SK-N-SH (cell line): ENCODE measurements around the gene ZBTB38.

Source experiments
- ELF1 ChIP-seq: IDR thresholded peaks from 2 replicates; pipeline ENCODE4 v1.4.0; 2012
- EP300 ChIP-seq, 2 experiments: IDR thresholded peaks; 2 replicates each; pipeline versions ENCODE4 v1.4.0 to v1.6.1; 2012; ENCODE audit warnings: borderline replicate concordance in 1 of 2, low read depth in 1 of 2, low read length in 1 of 2
- GABPA ChIP-seq: IDR thresholded peaks from 2 replicates; pipeline ENCODE4 v1.4.0; 2012; ENCODE audit warnings: low read depth, mild to moderate bottlenecking
- MAX ChIP-seq: IDR thresholded peaks from 2 replicates; pipeline ENCODE4 v1.4.0; 2012; ENCODE audit warnings: low read depth
- NFIC ChIP-seq: IDR thresholded peaks from 2 replicates; pipeline ENCODE4 v1.4.0; 2012; ENCODE audit warnings: borderline replicate concordance
- RAD21 ChIP-seq: IDR thresholded peaks from 2 replicates; pipeline ENCODE4 v1.6.1; 2012; ENCODE audit warnings: mild to moderate bottlenecking, low read length
- REST ChIP-seq: IDR thresholded peaks from 2 replicates; pipeline ENCODE4 v1.6.1; 2012; ENCODE audit warnings: mild to moderate bottlenecking, low read depth, low read length, moderate library complexity
- TF ChIP-seq, protein P1 (sequence below): fragments of 200-600 bp; sonication (generic); IDR thresholded peaks from 2 replicates; pipeline ENCODE4 v1.6.1; 2017; ENCODE audit warnings: antibody characterized with exemption, mild to moderate bottlenecking, moderate library complexity
- TF ChIP-seq, protein P2 (sequence below): IDR thresholded peaks from 2 replicates; pipeline ENCODE4; 2012
- TF ChIP-seq, protein P3 (sequence below): fragments of 150-350 bp; IDR thresholded peaks from 2 replicates; pipeline ENCODE4 v1.6.1; 2017; ENCODE audit warnings: antibody characterized with exemption, low read length, low read depth, borderline replicate concordance

DNA sequence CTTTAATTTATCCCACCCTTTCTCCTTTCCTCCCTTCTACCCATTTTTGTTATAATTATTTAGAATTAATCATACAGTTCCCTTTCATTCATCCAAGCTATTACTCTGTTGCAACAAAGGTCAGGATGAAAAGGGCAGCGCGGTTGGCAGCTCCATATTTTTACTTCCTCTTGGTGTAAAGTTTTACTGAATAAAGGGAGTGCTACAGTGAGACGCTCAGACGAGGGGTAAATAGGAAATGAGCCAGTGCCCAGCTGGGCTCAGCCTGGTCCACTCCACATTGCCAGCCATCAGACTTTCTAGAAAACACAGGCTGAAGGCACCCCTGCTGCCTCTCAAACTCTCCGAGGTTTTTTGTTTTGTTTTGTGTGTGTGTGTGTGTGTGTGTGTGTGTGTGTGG is 21.9 kb upstream of the ZBTB38 start:
- TF ChIP-seq, protein P1, sequence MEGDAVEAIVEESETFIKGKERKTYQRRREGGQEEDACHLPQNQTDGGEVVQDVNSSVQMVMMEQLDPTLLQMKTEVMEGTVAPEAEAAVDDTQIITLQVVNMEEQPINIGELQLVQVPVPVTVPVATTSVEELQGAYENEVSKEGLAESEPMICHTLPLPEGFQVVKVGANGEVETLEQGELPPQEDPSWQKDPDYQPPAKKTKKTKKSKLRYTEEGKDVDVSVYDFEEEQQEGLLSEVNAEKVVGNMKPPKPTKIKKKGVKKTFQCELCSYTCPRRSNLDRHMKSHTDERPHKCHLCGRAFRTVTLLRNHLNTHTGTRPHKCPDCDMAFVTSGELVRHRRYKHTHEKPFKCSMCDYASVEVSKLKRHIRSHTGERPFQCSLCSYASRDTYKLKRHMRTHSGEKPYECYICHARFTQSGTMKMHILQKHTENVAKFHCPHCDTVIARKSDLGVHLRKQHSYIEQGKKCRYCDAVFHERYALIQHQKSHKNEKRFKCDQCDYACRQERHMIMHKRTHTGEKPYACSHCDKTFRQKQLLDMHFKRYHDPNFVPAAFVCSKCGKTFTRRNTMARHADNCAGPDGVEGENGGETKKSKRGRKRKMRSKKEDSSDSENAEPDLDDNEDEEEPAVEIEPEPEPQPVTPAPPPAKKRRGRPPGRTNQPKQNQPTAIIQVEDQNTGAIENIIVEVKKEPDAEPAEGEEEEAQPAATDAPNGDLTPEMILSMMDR, result no peak
- TF ChIP-seq REST, result no peak
- no peak for TF ChIP-seq NFIC
- TF ChIP-seq MAX, result no peak
- no peak for TF ChIP-seq GABPA
- TF ChIP-seq EP300 (IDR thresholded peaks at IDR 0.05; ENCODE audit: borderline replicate concordance in 1 of 2, low read depth in 1 of 2, low read length in 1 of 2), result no peak
- TF ChIP-seq, protein P2, sequence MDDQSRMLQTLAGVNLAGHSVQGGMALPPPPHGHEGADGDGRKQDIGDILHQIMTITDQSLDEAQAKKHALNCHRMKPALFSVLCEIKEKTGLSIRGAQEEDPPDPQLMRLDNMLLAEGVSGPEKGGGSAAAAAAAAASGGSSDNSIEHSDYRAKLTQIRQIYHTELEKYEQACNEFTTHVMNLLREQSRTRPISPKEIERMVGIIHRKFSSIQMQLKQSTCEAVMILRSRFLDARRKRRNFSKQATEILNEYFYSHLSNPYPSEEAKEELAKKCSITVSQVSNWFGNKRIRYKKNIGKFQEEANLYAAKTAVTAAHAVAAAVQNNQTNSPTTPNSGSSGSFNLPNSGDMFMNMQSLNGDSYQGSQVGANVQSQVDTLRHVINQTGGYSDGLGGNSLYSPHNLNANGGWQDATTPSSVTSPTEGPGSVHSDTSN, result no peak
- TF ChIP-seq, protein P3, sequence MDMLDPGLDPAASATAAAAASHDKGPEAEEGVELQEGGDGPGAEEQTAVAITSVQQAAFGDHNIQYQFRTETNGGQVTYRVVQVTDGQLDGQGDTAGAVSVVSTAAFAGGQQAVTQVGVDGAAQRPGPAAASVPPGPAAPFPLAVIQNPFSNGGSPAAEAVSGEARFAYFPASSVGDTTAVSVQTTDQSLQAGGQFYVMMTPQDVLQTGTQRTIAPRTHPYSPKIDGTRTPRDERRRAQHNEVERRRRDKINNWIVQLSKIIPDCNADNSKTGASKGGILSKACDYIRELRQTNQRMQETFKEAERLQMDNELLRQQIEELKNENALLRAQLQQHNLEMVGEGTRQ, result no peak
- TF ChIP-seq RAD21, result no peak
- no peak for TF ChIP-seq ELF1
